ENCODE data around the gene HHIPL1. TPM values are rescaled to one million over a fixed set of nuclear protein-coding genes. Genes with fewer than 3 reads are reported as not detected.

Gene HHIPL1
- total RNA-seq, 2 experiments from 2014 or later: not detected

- ChIA-PET POLR2A (no interaction called here), CTCF (no interaction called here)
- DNase-seq (no peak), ATAC-seq (ENCODE audit: poor library complexity) (no peak)
- TF ChIP-seq, protein P1, sequence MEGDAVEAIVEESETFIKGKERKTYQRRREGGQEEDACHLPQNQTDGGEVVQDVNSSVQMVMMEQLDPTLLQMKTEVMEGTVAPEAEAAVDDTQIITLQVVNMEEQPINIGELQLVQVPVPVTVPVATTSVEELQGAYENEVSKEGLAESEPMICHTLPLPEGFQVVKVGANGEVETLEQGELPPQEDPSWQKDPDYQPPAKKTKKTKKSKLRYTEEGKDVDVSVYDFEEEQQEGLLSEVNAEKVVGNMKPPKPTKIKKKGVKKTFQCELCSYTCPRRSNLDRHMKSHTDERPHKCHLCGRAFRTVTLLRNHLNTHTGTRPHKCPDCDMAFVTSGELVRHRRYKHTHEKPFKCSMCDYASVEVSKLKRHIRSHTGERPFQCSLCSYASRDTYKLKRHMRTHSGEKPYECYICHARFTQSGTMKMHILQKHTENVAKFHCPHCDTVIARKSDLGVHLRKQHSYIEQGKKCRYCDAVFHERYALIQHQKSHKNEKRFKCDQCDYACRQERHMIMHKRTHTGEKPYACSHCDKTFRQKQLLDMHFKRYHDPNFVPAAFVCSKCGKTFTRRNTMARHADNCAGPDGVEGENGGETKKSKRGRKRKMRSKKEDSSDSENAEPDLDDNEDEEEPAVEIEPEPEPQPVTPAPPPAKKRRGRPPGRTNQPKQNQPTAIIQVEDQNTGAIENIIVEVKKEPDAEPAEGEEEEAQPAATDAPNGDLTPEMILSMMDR (IDR thresholded peaks at IDR 0.05): no peak
- Mint-ChIP-seq H3K36me3 (ENCODE audit: low read depth) (no peaks in the 10 kb centered on the region), H3K4me3 (no peak overlapping the region), H3K27me3 (peaks cover 35% of the 10 kb centered on the region), H3K27ac (no peak overlapping the region), H3K4me1 (ENCODE audit: low read depth) (no peaks in the 10 kb centered on the region), H3K9me3 (no peaks in the 10 kb centered on the region)
- intact Hi-C loops (cut with DNase I, micrococcal nuclease): no loop called here
- no peak overlapping the region for H3K4me3 ChIP-seq (ENCODE audit: low read length)
- H3K9me3 ChIP-seq (ENCODE audit: control insufficient read depth in 1 of 2, insufficient read depth in 1 of 2, low read length in 2 of 2): peaks cover 0 to 6% of the 10 kb centered on the region in 2 experiments
- H3K4me1 ChIP-seq (ENCODE audit: insufficient read depth, low read length): peaks cover 8% of the 10 kb centered on the region
- peaks cover 13 to 22% of the 10 kb centered on the region in 2 experiments for H3K27me3 ChIP-seq (ENCODE audit: control insufficient read depth in 1 of 2, insufficient read depth in 2 of 2, low read length in 2 of 2)
- no peaks in the 10 kb centered on the region for H3K36me3 ChIP-seq (ENCODE audit: insufficient read depth, low read length)
- no peak overlapping the region for H3K27ac ChIP-seq (ENCODE audit: low read depth in 1 of 2, low read length in 2 of 2)
Measured at GRCh38 chr14:99615497-99616157, 29.3 kb upstream of the HHIPL1 start.

DNA sequence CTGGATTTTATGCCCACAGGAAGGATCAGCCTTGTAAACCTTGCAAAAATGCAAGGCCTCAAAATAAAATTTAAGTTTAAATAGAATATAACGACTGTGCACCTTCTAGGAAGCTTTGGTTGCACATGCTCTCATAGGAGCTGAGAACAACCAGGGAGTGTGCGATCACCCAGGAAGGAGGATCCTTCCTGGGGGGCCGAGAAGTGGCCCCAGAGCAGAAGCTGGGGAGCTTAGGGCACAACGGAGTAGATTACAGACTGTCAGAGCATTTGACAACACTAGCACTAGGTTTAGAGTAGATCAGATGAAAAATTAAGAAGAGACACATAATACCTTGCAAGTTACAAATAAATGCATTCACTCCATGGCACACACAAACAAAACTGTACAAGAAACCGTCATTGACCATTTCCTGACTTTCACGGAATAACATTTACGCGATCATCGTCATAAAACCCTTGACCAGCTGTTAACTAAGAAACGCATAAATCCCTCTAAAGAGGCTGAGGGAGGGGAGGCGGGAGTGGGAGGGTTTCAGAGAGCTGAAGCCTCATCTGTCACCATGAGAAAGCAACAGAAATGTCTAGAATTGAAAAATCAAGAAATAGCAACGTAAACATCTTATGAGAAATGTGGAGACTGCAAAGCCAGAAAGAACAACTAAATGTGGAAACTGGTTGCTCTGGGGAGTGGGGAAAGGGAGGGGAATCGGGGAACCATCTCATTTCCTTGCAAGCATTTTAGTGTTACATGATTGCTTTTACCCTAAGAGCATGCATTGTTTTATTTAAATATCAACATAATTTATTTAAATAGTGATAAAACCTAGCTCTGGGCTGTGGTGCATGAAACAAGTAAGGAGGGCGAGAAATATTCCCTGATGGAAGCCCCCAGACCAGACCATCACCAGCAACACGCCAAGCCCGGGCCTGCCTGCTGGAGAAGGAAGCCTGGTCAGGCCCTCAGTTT is 27.8 kb upstream of the HHIPL1 start:
- Mint-ChIP-seq H3K4me1 (ENCODE audit: low read depth) (no peaks in the 10 kb centered on the region), H3K27me3 (peaks cover 46% of the 10 kb centered on the region), H3K36me3 (ENCODE audit: low read depth) (no peaks in the 10 kb centered on the region), H3K27ac (no peak overlapping the region), H3K4me3 (no peak overlapping the region), H3K9me3 (no peaks in the 10 kb centered on the region)
- TF ChIP-seq, protein P1 (IDR thresholded peaks at IDR 0.05): no peak
- no peaks in the 10 kb centered on the region for H3K36me3 ChIP-seq (ENCODE audit: insufficient read depth, low read length)
- ChIA-PET CTCF (no interaction called here), POLR2A (no interaction called here)
- H3K27me3 ChIP-seq (ENCODE audit: control insufficient read depth in 1 of 2, insufficient read depth in 2 of 2, low read length in 2 of 2): peaks cover 16 to 28% of the 10 kb centered on the region in 2 experiments
- H3K4me1 ChIP-seq (ENCODE audit: insufficient read depth, low read length): peaks cover 8% of the 10 kb centered on the region
- no peak for DNase-seq
- intact Hi-C loops (cut with DNase I, micrococcal nuclease): no loop called here
- no peak for ATAC-seq (ENCODE audit: poor library complexity)
- H3K9me3 ChIP-seq (ENCODE audit: control insufficient read depth in 1 of 2, insufficient read depth in 1 of 2, low read length in 2 of 2): peaks cover 0 to 7% of the 10 kb centered on the region in 2 experiments
- H3K27ac ChIP-seq (ENCODE audit: low read depth in 1 of 2, low read length in 2 of 2): no peak overlapping the region
- no peak overlapping the region for H3K4me3 ChIP-seq (ENCODE audit: low read length)

DNA sequence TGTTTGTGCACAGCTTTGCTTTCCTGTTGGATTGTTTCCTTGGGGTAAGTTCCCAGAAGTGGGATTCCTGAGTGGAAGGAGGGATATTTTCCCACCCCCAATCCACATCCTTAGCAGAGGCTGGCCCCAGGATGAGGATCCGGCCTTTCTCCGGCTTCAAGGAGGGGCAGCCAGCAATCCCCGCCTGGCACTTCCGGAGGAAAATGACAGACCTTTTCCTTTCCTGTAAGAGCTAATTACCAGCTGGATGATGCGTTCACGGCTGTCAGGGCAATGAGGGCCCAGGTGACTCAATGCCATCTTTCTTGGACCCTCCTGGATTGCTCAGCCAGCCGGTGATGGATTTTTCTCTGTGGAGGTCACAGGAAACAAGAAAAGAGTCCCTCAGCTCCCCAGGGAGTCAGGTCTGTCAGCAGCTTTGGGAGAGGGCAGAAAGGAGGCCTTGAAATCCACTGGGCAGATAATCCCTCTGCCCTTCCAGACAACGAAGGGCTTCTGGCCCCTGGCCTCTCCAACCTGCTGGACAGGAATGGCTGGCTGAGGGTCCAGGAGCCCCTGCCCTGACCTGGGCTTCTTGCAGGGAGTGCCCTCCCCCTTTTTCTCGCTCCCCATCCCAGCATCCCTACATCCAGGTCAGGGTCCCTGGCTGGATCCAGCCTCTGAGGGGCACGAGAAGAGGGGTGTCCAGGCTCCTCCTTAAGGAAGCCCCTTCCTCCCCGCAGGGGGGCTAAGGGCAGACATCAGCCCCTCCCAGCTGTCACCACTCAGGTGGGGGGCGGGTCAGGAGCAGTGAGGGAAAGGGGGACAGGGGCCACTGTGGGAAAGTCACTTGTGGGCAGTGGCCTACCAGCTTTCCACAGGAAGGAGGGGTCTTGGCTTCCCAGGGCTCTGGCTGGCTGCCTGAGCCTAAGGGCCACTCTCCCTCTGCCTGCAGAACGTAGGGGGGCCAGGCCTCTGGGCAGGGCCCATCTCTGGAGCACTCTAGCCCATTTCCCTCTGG is 24.8 kb upstream of the HHIPL1 start:
- no peaks in the 10 kb centered on the region for H3K36me3 Mint-ChIP-seq (ENCODE audit: low read depth)
- peaks cover 8% of the 10 kb centered on the region for H3K4me1 ChIP-seq (ENCODE audit: insufficient read depth, low read length)
- no peak overlapping the region for H3K27ac Mint-ChIP-seq
- peaks cover 0 to 7% of the 10 kb centered on the region in 2 experiments for H3K9me3 ChIP-seq (ENCODE audit: control insufficient read depth in 1 of 2, insufficient read depth in 1 of 2, low read length in 2 of 2)
- peaks cover 73% of the 10 kb centered on the region for H3K27me3 Mint-ChIP-seq
- H3K9me3 Mint-ChIP-seq: no peaks in the 10 kb centered on the region
- intact Hi-C loops (cut with DNase I, micrococcal nuclease): no loop called here
- no peak overlapping the region for H3K4me3 Mint-ChIP-seq
- no peak overlapping the region for H3K4me3 ChIP-seq (ENCODE audit: low read length)
- ChIA-PET CTCF (no interaction called here), POLR2A (no interaction called here)
- ATAC-seq (ENCODE audit: poor library complexity): no peak
- no peaks in the 10 kb centered on the region for H3K4me1 Mint-ChIP-seq (ENCODE audit: low read depth)
- peaks cover 23 to 30% of the 10 kb centered on the region in 2 experiments for H3K27me3 ChIP-seq (ENCODE audit: control insufficient read depth in 1 of 2, insufficient read depth in 2 of 2, low read length in 2 of 2)
- H3K27ac ChIP-seq (ENCODE audit: low read depth in 1 of 2, low read length in 2 of 2): no peak overlapping the region
- H3K36me3 ChIP-seq (ENCODE audit: insufficient read depth, low read length): no peaks in the 10 kb centered on the region
- DNase-seq: no peak
- TF ChIP-seq, protein P1 (IDR thresholded peaks at IDR 0.05): no peak

All from CD4-positive, alpha-beta T cell (primary cell).